ENCODE data around the gene GLRA1.

The GLRA1 gene

DNA sequence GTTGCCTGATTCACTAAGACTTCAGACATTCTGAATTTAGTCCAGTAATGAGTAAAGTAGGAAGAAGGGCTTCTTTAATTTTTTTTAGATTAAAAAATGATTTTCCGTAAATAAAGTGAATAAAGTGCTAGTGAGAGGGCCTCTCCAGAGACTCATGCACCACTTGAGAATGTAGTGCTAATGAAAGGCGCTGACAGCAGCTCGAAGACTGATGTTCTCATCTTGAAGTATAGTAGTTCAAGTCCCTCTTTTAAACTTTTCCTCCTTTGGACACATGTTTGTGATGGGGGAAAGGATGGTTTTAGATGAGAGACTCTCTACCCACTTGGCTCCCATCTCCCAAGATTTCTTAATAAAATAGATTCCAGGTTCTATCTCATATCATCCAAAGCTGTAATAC, 104.4 kb downstream of the GLRA1 start:
- CTCF ChIA-PET, result no interaction called here
- DNase-seq (ENCODE audit: extremely low spot score), result no peak
- TF ChIP-seq SUZ12 (IDR thresholded peaks at IDR 0.05) (no peak), ARNT (IDR thresholded peaks at IDR 0.05) (no peak), HDGF (IDR thresholded peaks at IDR 0.05; ENCODE audit: borderline replicate concordance) (no peak), NFRKB (IDR thresholded peaks at IDR 0.05) (no peak), FOXM1 (IDR thresholded peaks at IDR 0.05; ENCODE audit: borderline replicate concordance) (no peak), ELF4 (IDR thresholded peaks at IDR 0.05) (no peak), LEF1 (IDR thresholded peaks at IDR 0.05; ENCODE audit: borderline replicate concordance) (no peak), CTBP1 (IDR thresholded peaks at IDR 0.05; ENCODE audit: borderline replicate concordance) (no peak), FOXK2 (IDR thresholded peaks at IDR 0.05) (no peak), TARDBP (IDR thresholded peaks at IDR 0.05) (no peak), FOXA1 (IDR thresholded peaks at IDR 0.05) (no peak), ZNF384 (IDR thresholded peaks at IDR 0.05) (no peak), BHLHE40 (IDR thresholded peaks at IDR 0.05; ENCODE audit: borderline replicate concordance) (no peak), L3MBTL2 (conservative IDR thresholded peaks at IDR 0.05) (no peak), SP1 (IDR thresholded peaks at IDR 0.05) (no peak)
- TF ChIP-seq, protein P1, sequence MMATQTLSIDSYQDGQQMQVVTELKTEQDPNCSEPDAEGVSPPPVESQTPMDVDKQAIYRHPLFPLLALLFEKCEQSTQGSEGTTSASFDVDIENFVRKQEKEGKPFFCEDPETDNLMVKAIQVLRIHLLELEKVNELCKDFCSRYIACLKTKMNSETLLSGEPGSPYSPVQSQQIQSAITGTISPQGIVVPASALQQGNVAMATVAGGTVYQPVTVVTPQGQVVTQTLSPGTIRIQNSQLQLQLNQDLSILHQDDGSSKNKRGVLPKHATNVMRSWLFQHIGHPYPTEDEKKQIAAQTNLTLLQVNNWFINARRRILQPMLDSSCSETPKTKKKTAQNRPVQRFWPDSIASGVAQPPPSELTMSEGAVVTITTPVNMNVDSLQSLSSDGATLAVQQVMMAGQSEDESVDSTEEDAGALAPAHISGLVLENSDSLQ (IDR thresholded peaks at IDR 0.05), result no peak
- POLR2A ChIA-PET, result no interaction called here

DNA sequence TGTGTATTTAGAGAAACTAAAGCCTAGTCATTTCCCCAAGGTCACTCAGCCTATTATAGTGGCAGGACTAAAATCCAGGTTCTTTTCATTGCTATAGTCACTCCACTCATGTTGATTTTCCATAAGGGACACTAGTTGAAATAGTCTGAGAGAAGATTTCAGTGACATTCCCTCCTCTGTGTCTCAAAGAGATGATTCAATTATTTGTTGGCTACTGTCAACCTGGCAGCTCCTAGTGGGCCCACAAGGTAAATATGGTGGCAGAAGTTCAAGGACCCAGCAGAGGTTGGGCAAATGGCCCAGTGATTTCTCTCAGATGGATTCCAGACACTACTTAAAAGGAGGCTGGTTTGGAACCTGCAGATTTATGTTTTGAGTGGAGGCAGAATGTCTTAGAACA, 104.8 kb downstream of the GLRA1 start:
- ChIA-PET CTCF (interaction anchor here (1.0 kb wide), 2 partner anchors 18 to 323 kb away, joined by 3 read pairs; no protein-coding TSS in a partner anchor), POLR2A (no interaction called here)
- no peak for DNase-seq (ENCODE audit: extremely low spot score)
- TF ChIP-seq HDGF (IDR thresholded peaks at IDR 0.05; ENCODE audit: borderline replicate concordance), result no peak
- no peak for TF ChIP-seq FOXM1 (IDR thresholded peaks at IDR 0.05; ENCODE audit: borderline replicate concordance)
- no peak for TF ChIP-seq LEF1 (IDR thresholded peaks at IDR 0.05; ENCODE audit: borderline replicate concordance)
- no peak for TF ChIP-seq SP1 (IDR thresholded peaks at IDR 0.05)
- no peak for TF ChIP-seq FOXK2 (IDR thresholded peaks at IDR 0.05)
- no peak for TF ChIP-seq ELF4 (IDR thresholded peaks at IDR 0.05)
- no peak for TF ChIP-seq FOXA1 (IDR thresholded peaks at IDR 0.05)
- no peak for TF ChIP-seq L3MBTL2 (conservative IDR thresholded peaks at IDR 0.05)
- no peak for TF ChIP-seq ARNT (IDR thresholded peaks at IDR 0.05)
- no peak for TF ChIP-seq NFRKB (IDR thresholded peaks at IDR 0.05)
- TF ChIP-seq BHLHE40 (IDR thresholded peaks at IDR 0.05; ENCODE audit: borderline replicate concordance), result no peak

DNA sequence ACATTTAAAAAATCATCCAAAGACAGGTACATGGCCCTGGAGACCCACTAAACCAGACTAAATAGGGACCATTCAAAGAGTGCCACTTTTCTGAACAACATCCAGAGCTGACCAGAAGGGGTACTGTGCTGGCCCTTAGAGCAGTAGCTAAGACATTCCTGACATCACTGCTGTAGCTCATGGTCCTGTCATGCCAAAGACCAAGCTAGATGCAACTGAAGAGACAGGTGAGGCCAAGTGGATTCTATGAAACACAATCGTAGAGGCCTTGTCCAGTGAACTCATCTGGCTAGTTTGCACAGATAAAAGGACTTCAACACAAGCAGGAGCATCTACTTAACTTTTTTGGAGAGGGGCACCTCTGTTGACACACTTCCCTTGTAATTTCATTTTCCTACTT, 109.6 kb downstream of the GLRA1 start:
- ChIA-PET CTCF (interaction anchor here (0.6 to 2.5 kb wide), 3 partner anchors 10 to 605 kb away, joined by 3 to 15 read pairs (median 4); no protein-coding TSS in a partner anchor), POLR2A (no interaction called here)
- TF ChIP-seq, protein P1 (IDR thresholded peaks at IDR 0.05), result no peak
- TF ChIP-seq LEF1 (IDR thresholded peaks at IDR 0.05; ENCODE audit: borderline replicate concordance), result no peak
- no peak for TF ChIP-seq ELF4 (IDR thresholded peaks at IDR 0.05)
- TF ChIP-seq ARNT (IDR thresholded peaks at IDR 0.05), result no peak
- no peak for TF ChIP-seq BHLHE40 (IDR thresholded peaks at IDR 0.05; ENCODE audit: borderline replicate concordance)
- no peak for TF ChIP-seq CTBP1 (IDR thresholded peaks at IDR 0.05; ENCODE audit: borderline replicate concordance)
- TF ChIP-seq ZNF384 (IDR thresholded peaks at IDR 0.05), result no peak
- TF ChIP-seq FOXM1 (IDR thresholded peaks at IDR 0.05; ENCODE audit: borderline replicate concordance), result no peak
- no peak for TF ChIP-seq SP1 (IDR thresholded peaks at IDR 0.05)
- DNase-seq (ENCODE audit: extremely low spot score), result no peak

DNA sequence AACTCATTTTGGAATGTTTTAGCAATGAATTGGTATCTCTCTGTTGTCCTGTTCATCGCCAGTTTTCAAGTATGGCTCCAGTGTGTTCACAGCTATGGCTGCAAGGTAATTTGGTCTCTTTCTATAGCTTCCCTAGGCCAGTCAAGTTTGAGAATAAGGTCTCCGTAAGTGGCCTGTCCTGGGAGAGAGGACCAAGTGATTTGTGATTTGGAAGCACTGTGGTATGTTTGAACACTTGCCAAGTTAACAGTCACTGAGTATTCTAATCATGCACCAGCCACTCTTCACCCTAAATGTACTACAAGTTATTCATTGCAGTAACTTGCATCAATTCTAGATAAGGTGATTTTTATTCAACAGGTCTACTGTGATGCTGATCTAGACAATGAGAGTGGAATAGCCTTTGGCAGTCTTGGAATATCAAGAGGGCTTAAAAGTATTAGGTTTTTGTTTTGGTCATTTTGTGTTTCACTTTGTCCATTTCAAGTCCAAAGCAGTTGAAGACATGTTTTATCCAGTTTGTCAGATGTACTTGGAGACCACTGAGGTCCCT, 111.8 kb downstream of the GLRA1 start:
- POLR2A ChIA-PET, result no interaction called here
- CTCF ChIA-PET, result interaction anchor here (1.1 kb wide), 1 partner anchor 13 kb away, joined by 4 read pairs; no protein-coding TSS in a partner anchor
- TF ChIP-seq TARDBP (IDR thresholded peaks at IDR 0.05) (no peak), SP1 (IDR thresholded peaks at IDR 0.05) (no peak), BHLHE40 (IDR thresholded peaks at IDR 0.05; ENCODE audit: borderline replicate concordance) (no peak), L3MBTL2 (conservative IDR thresholded peaks at IDR 0.05) (no peak), ELF4 (IDR thresholded peaks at IDR 0.05) (no peak), ZNF384 (IDR thresholded peaks at IDR 0.05) (no peak), ARNT (IDR thresholded peaks at IDR 0.05) (no peak), FOXA1 (IDR thresholded peaks at IDR 0.05) (no peak), LEF1 (IDR thresholded peaks at IDR 0.05; ENCODE audit: borderline replicate concordance) (no peak), FOXK2 (IDR thresholded peaks at IDR 0.05) (no peak), CTBP1 (IDR thresholded peaks at IDR 0.05; ENCODE audit: borderline replicate concordance) (no peak), NFRKB (IDR thresholded peaks at IDR 0.05) (no peak)
- TF ChIP-seq, protein P1 (IDR thresholded peaks at IDR 0.05), result no peak
- DNase-seq (ENCODE audit: extremely low spot score), result no peak

DNA sequence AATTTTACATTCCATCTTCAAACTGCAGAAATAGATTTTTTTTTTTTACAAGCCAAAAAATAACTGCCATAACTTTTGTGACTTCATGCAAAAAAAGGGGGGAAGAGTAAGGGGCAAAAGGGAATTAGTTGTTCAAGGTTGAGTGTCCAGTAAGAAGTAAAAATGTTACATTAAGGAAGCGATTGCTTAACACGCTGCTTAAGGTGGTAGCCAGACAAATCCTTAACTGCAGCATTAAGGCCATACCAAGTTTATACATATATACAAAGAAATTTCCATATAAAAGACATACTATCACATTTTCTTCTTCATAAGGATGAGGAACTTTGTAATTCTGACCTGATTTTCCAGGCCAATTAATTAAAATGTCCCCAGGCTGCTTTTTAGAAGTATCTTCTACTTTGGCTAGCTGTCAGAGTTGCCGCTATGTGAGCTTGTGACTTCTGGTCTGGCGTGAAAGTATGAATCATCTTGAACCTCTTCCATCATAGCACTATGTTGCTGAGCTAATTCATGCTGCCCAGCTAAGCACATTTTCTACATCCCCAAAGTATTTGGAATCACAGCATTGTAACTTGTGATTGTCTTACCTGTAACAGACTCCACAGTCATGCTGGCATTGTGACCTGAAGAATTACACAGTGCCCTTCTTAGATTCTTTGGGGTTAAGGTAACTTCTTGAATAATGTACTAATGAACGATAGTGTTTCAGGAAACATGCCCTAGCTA, 112.9 kb downstream of the GLRA1 start:
- POLR2A ChIA-PET, result no interaction called here
- DNase-seq (ENCODE audit: extremely low spot score), result no peak
- no peak for TF ChIP-seq HDGF (IDR thresholded peaks at IDR 0.05; ENCODE audit: borderline replicate concordance)
- TF ChIP-seq ELF4 (IDR thresholded peaks at IDR 0.05), result no peak
- no peak for TF ChIP-seq TARDBP (IDR thresholded peaks at IDR 0.05)
- no peak for TF ChIP-seq FOXK2 (IDR thresholded peaks at IDR 0.05)
- no peak for TF ChIP-seq CTBP1 (IDR thresholded peaks at IDR 0.05; ENCODE audit: borderline replicate concordance)
- TF ChIP-seq NFRKB (IDR thresholded peaks at IDR 0.05), result no peak
- no peak for TF ChIP-seq ARNT (IDR thresholded peaks at IDR 0.05)
- no peak for TF ChIP-seq FOXA1 (IDR thresholded peaks at IDR 0.05)
- TF ChIP-seq LEF1 (IDR thresholded peaks at IDR 0.05; ENCODE audit: borderline replicate concordance), result no peak
- CTCF ChIA-PET, result interaction anchor here (1.1 kb wide), 1 partner anchor 14 kb away, joined by 4 read pairs; no protein-coding TSS in a partner anchor

All from HEK293T (cell line).